NK-92 (cell line): ENCODE results near the gene CYP2U1.
A peak's percentile ranks its signal among the peaks of the same experiment; 100 is the strongest.

Experiments used
- DNase-seq: peaks from one replicate; lab custom pipeline; 2025; ENCODE audit not compliant: unreplicated experiment; lab: John Stamatoyannopoulos, UW

CYP2U1 gene

GRCh38 chr4:107978716-107979451, 47.5 kb downstream of the CYP2U1 start:
- no peak for DNase-seq

- DNase-seq: no peak
Observed at GRCh38 chr4:107987916-107988762, 56.8 kb downstream of the CYP2U1 start.

DNA sequence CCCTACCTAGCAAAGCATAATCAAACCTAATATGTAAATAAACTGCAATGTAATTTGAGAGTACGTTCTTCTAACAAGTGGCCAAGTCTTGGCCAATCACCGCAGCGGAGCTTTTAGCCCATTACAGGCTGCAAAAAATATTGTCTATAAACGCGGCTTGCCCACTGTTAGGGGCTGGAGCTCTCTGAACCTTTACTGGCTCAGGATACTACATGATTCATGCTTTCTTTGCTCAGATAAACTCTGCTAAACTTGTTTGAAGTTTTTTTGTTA, 57.4 kb downstream of the CYP2U1 start:
- no peak for DNase-seq

DNA sequence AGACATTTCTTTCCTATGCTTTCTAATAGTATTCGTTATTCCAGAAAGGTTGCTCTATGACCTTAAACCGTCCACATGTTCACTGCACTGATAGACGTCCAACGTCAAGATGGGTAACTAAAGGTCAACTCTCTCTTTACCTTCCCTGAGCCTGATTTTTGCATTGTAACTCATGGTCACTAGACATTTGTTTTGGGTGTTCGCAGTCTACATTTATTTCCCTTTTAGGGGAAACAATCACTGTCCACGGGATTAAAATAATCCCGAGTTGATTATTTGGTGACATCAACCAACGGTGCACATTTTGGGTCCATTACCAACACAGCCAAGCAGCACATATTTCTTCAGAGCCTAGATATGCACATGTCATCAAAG, 57.8 kb downstream of the CYP2U1 start:
- no peak for DNase-seq

- peak; percentile 47 for DNase-seq
Observed at GRCh38 chr4:107989537-107990386, 58.4 kb downstream of the CYP2U1 start, which contains the start of gene HADH. TSS of gene HADH (plus strand) at chr4:107989889. CDS start at chr4:107989933, 44 bp downstream.

DNA sequence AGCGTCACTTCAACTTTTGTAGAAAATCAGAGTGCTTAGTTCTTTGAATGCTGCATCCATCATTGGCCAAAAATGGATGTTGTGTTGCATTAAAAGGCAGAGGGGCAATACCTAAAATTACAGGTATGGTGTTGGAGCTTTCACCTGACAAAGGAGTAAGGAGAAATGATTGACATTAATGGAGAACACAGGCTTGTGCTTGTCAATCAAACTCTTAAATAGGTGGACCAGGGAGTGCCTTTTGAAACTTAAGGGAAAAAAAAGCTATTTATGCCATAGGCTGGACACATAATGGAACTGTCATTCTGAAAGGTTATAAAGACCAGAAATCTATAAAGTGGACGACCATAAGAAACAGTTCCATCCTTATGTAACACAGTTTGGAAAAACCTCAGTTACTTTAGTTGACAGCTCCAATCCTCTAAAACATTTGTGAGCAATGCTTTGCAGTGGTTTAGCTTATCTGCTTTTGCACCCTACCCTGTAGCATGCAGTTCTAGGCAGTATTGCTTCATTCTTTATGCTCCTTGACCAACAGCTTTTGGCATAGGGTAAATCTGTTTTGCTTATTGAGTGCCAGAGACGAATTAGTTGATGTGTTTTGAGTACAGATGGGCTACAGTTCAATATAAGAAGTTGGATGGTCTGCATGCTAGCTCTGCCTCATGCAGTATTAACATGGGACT, 60.7 kb downstream of the CYP2U1 start:
- no peak for DNase-seq

- no peak for DNase-seq
Observed at GRCh38 chr4:107993969-107994368, 62.6 kb downstream of the CYP2U1 start.

DNA sequence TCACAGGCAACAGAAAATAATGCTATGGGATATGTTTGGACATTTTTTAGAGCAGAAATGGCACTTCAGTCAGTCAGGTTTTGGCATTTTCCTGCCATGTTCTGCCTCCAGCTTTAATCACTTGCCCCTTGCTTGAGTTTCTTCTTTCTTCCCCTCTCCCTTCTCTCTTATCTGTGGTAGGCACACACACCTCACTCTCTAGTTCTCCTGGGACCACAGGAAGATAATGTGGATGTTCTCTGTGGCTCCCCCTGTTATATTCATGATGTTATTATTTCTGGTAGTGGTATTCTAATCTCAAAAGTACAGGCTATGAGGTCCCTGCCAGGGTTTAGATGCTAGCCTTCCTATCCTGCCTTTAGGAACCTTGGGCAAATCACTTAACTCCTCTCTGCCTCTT, 63.5 kb downstream of the CYP2U1 start:
- DNase-seq: no peak

DNA sequence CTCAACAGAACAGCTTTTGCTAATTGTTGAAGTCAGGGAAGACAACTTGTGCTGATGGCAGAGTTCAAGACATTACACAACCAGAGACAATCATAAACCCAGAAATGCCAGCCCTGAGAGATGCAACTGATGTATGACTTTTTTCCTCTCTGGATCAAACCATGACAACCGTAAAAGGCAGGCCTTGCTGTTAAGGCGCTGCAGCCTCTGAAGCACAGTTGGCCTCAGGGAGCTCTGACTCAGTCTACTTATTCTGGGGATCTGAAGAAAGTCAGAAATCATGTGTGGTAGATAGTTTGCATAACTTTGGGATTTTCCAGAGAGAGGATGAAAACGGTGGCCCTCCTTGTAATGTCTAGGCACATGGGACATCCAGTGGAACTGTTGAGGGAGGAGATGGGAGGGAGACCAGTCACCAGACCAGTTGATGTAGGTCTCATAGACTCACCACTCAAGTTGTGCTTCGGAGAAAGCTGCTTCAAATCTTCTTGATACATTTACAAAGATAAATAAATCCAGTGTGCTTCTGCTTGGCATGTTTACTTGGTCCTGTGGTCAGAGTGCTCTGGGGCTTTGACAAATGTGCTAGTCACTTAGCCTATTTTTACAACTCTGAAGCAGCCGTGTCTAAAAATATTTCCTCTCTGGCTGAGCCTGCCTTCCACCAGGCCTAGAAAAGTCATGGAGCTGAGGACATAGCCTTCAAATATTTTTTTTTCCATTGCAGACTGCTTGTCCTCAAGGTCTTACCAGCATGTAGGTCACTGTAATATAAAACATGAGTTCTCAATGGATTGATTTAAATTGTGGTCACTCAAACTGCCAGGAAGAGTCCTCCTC, 65.8 kb downstream of the CYP2U1 start:
- no peak for DNase-seq

- DNase-seq: no peak
Observed at GRCh38 chr4:107997794-107998193, 66.4 kb downstream of the CYP2U1 start.

GRCh38 chr4:107999932-108000539, 68.7 kb downstream of the CYP2U1 start:
- DNase-seq: no peak

DNA sequence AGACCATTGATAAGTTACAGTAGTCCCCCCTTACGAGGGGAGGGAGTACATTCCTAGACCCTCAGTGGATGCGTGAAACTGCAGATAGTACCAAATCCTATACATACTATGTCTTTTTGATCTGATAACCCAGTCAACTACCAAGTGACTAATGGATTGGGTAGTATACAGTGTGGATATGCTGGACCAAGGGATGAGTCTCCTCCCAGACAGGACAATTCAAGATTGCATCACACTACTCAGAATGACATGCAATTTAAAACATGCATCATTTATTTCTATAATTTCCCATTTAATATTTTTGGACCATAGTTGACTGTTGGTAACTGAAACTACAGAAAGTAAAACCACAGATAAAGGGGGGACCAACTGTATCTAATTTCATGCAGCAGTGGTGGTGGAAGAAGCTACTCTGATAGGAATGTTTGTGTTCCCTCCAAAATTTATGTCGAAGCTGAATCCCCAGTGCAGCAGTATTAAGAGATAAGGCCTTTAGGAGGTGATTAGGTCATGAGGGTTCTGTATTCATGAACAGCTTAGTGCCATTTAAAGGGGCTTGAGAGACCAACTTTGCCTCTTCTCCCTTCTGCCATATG, 70.3 kb downstream of the CYP2U1 start:
- DNase-seq: no peak
